Muscle of arm (tissue), 12 donors: ENCODE measurements around the gene CXCR4. TPM values are rescaled to one million over a fixed set of nuclear protein-coding genes. Genes with fewer than 3 reads are reported as not detected.

ENCODE experiments used
- DNase-seq: peaks from one replicate; pipeline ENCODE4 v3.0.0-alpha.2; 2013
- polyA plus RNA-seq, 12 donors: library from polyadenylated mRNA; unstranded; fragments of 120-200 nt; gene quantifications; one replicate each; pipeline ENCODE4 v1.2.1, GENCODE V29; 2013; ENCODE audit not compliant: insufficient read length in 12 of 12

Gene CXCR4
- polyA plus RNA-seq, 12 donors, result 23.9 to 40.1 (median 35.5) TPM; not detected in 1

- no peak for DNase-seq
Measured at GRCh38 chr2:136134126-136134525, 16.2 kb upstream of the CXCR4 start.

- DNase-seq, result no peak
Measured at GRCh38 chr2:136133586-136133985, 15.6 kb upstream of the CXCR4 start.

GRCh38 chr2:136133176-136133575 is 15.2 kb upstream of the CXCR4 start:
- DNase-seq, result no peak

- no peak for DNase-seq
Measured at GRCh38 chr2:136132825-136133155, 14.8 kb upstream of the CXCR4 start.

GRCh38 chr2:136131961-136132824 is 14.2 kb upstream of the CXCR4 start:
- no peak for DNase-seq

GRCh38 chr2:136131484-136131960 is 13.6 kb upstream of the CXCR4 start:
- DNase-seq, result no peak

GRCh38 chr2:136130511-136130910 is 12.6 kb upstream of the CXCR4 start:
- DNase-seq, result no peak

- DNase-seq, result no peak
Measured at GRCh38 chr2:136130045-136130444, 12.1 kb upstream of the CXCR4 start.

GRCh38 chr2:136129601-136130000 is 11.7 kb upstream of the CXCR4 start:
- DNase-seq, result no peak

GRCh38 chr2:136128905-136129304 is 11.0 kb upstream of the CXCR4 start:
- no peak for DNase-seq

- no peak for DNase-seq
Measured at GRCh38 chr2:136128366-136128765, 10.4 kb upstream of the CXCR4 start.

GRCh38 chr2:136127356-136127755 is 9.4 kb upstream of the CXCR4 start:
- no peak for DNase-seq

- DNase-seq, result no peak
Measured at GRCh38 chr2:136126421-136126926, 8.5 kb upstream of the CXCR4 start.

- no peak for DNase-seq
Measured at GRCh38 chr2:136126021-136126420, 8.1 kb upstream of the CXCR4 start.

- DNase-seq, result no peak
Measured at GRCh38 chr2:136125236-136125635, 7.3 kb upstream of the CXCR4 start.

- DNase-seq, result no peak
Measured at GRCh38 chr2:136124805-136125204, 6.9 kb upstream of the CXCR4 start.

- DNase-seq, result no peak
Measured at GRCh38 chr2:136122661-136123060, 4.7 kb upstream of the CXCR4 start.

GRCh38 chr2:136121204-136121910 is 3.4 kb upstream of the CXCR4 start:
- DNase-seq, result no peak

GRCh38 chr2:136119717-136120675 is 2.0 kb upstream of the CXCR4 start:
- no peak for DNase-seq

GRCh38 chr2:136118819-136119716 is 1.1 kb upstream of the CXCR4 start:
- no peak for DNase-seq

GRCh38 chr2:136117391-136117841 is 533 bp downstream of the CXCR4 start:
- DNase-seq, result peak; percentile 45
